Uterus (tissue), 4 donors: ENCODE measurements around the gene SPINDOC. TPM values are rescaled to one million over a fixed set of nuclear protein-coding genes. Genes with fewer than 3 reads are reported as not detected.
"Not testable (repeated sequence)": the region's sequence is repeated elsewhere in the genome, so short reads cannot be mapped to it uniquely, and the experiment has no call there.

Experiments
- DNase-seq, 2 donors: peaks; one replicate each; pipeline ENCODE4 v3.0.0-alpha.2; 2019 to 2020
- H3K27ac ChIP-seq, 2 donors: fragments of 200-600 bp; sonication (generic); 1 replicate in 1 of 2; 2 replicates in 1 of 2; pipeline ENCODE4 v1.5.1; 2016 to 2018
- H3K27me3 ChIP-seq, 2 donors: fragments of 200-600 bp; sonication (generic); one replicate each; pipeline ENCODE4 v1.5.1; 2018 to 2019; ENCODE audit warnings: control low read depth in 1 of 2
- H3K36me3 ChIP-seq, 2 donors: fragments of 200-600 bp; sonication (generic); one replicate each; pipeline ENCODE4 v1.5.1; 2019; ENCODE audit warnings: control low read depth in 1 of 2
- H3K4me1 ChIP-seq, 2 donors: fragments of 200-600 bp; sonication (generic); one replicate each; pipeline ENCODE4 v1.5.1; 2018 to 2019; ENCODE audit warnings: control low read depth in 1 of 2
- H3K4me3 ChIP-seq, 2 donors: fragments of 200-600 bp; sonication (generic); 1 replicate in 1 of 2; 2 replicates in 1 of 2; pipeline ENCODE4 v1.5.1; 2018 to 2019; ENCODE audit warnings: mild to moderate bottlenecking in 1 of 2
- H3K9me3 ChIP-seq, 2 donors: fragments of 200-600 bp; sonication (generic); one replicate each; pipeline ENCODE4 v1.5.1; 2019; ENCODE audit warnings: control low read depth in 1 of 2
- CTCF ChIP-seq, 4 experiments: fragments of 200-600 bp in 2 of 4; fragments of 450-650 bp in 2 of 4; sonication (generic) in 2 of 4; IDR thresholded peaks; one replicate each; pipeline ENCODE4 v1.5.1; 2016 to 2019; ENCODE audit warnings: antibody characterized with exemption in 4 of 4, mild to moderate bottlenecking in 2 of 4, moderate library complexity in 1 of 4
- POLR2A ChIP-seq, 2 donors: fragments of 450-650 bp; IDR thresholded peaks; one replicate each; pipeline ENCODE4 v1.6.1; 2016; ENCODE audit warnings: antibody characterized with exemption in 2 of 2, mild to moderate bottlenecking in 1 of 2, moderate library complexity in 1 of 2
- intact Hi-C: fragments of 100-400 bp; cut with DNase I; formaldehyde crosslinking; loops from one replicate; pipeline ENCODE4 v1.15.1; 2023; ENCODE audit warnings: low total_unique reads
- total RNA-seq, 4 donors: library from RNA; depleted of rRNA in 3 of 4; stranded (reverse); fragments of >200 nt in 3 of 4; gene quantifications; one replicate each; pipeline versions ENCODE4 v1.1.0 to v1.2.4, GENCODE V29; 2014 to 2023
- donor health status: DM: yes; HTN: yes; CAD: no.

The SPINDOC gene
- total RNA-seq, 4 donors from 2014 or later: 1.3 to 28.7 (median 10.6) TPM

- no peak for DNase-seq
- H3K27me3 ChIP-seq: no peaks in the 10 kb centered on the region
- no peaks in the 10 kb centered on the region for H3K36me3 ChIP-seq
- TF ChIP-seq POLR2A (IDR thresholded peaks at IDR 0.05) (no peak), CTCF (IDR thresholded peaks at IDR 0.05) (no peak)
- H3K9me3 ChIP-seq: no peaks in the 10 kb centered on the region
- no peak overlapping the region for H3K4me3 ChIP-seq
- intact Hi-C loops: no loop called here
- H3K27ac ChIP-seq: no peak overlapping the region
- H3K4me1 ChIP-seq: no peaks in the 10 kb centered on the region
Observed at GRCh38 chr11:63804259-63804658, 9.0 kb upstream of the SPINDOC start.

DNA sequence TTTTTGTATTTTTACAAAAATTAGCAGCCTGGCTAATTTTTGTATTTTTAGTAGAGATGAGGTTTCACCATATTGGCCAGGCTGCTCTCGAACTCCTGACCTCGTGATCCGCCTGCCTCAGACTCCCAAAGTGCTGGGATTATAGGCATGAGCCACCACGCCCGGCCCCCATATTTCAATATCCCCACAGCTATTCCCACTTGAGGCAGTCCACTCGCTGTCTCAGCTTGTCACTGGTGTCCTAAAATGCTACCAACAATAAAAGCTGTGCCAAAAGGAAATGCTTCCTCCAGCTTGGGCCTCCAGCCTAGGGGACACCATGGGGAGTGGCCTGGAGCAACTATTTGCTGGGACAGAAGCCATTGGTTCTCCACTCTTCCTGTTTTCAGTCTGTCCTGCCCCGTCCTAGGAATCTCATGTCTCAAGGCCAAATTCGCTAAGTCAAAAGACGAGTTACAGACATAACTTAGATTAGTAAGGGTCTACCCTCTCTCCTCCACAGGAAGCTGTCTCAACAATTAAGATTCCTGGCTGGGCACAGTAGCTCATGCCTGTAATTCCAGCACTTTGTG is 7.3 kb upstream of the SPINDOC start:
- TF ChIP-seq POLR2A (IDR thresholded peaks at IDR 0.05) (no peak), CTCF (IDR thresholded peaks at IDR 0.05) (no peak)

GRCh38 chr11:63810383-63810782 is 2.9 kb upstream of the SPINDOC start:
- H3K27me3 ChIP-seq, intact Hi-C loops, H3K27ac ChIP-seq, H3K4me3 ChIP-seq, H3K9me3 ChIP-seq, DNase-seq, H3K4me1 ChIP-seq, H3K36me3 ChIP-seq: not testable (repeated sequence)

More for the DNA sequence above, 7.3 kb upstream of the SPINDOC start:
- H3K27ac ChIP-seq: no peak overlapping the region
- no peak for DNase-seq
- H3K27me3 ChIP-seq: no peaks in the 10 kb centered on the region
- no peaks in the 10 kb centered on the region for H3K4me1 ChIP-seq
- intact Hi-C loops: no loop called here
- H3K9me3 ChIP-seq: no peaks in the 10 kb centered on the region
- no peak overlapping the region for H3K4me3 ChIP-seq
- no peaks in the 10 kb centered on the region for H3K36me3 ChIP-seq

- intact Hi-C loops: no loop called here
- DNase-seq: no peak
- TF ChIP-seq POLR2A (IDR thresholded peaks at IDR 0.05): no peak
- no peak for TF ChIP-seq CTCF (IDR thresholded peaks at IDR 0.05)
- no peaks in the 10 kb centered on the region for H3K27me3 ChIP-seq
- no peaks in the 10 kb centered on the region for H3K9me3 ChIP-seq
- no peak overlapping the region for H3K27ac ChIP-seq
- no peaks in the 10 kb centered on the region for H3K4me1 ChIP-seq
- H3K4me3 ChIP-seq: no peak overlapping the region
- no peaks in the 10 kb centered on the region for H3K36me3 ChIP-seq
Observed at GRCh38 chr11:63811522-63811921, 1.7 kb upstream of the SPINDOC start.

- intact Hi-C loops: no loop called here
- peak; percentile 44 to 52 for DNase-seq
- Histone ChIP-seq H3K4me3 (peak overlapping the region; percentile 89 to 95), H3K36me3 (no peaks in the 10 kb centered on the region), H3K27me3 (no peaks in the 10 kb centered on the region), H3K9me3 (no peaks in the 10 kb centered on the region), H3K27ac (peak overlapping the region; percentile 79 to 86), H3K4me1 (no peaks in the 10 kb centered on the region)
- TF ChIP-seq POLR2A (IDR thresholded peaks at IDR 0.05) (no peak), CTCF (IDR thresholded peaks at IDR 0.05) (no peak)
Observed at GRCh38 chr11:63813563-63814382, 517 bp downstream of the SPINDOC start.
